Upper lobe of left lung (tissue), 6 donors: ENCODE measurements around the gene COL4A6. TPM values are rescaled to one million over a fixed set of nuclear protein-coding genes. Genes with fewer than 3 reads are reported as not detected.

Experiments
- ATAC-seq, 2 donors: fragments of 200-7000 bp; cut with Tn5 transposase; one replicate each; pipeline ENCODE4 v1.9.1; 2022; ENCODE audit warnings: mild to moderate bottlenecking in 2 of 2, moderate library complexity in 2 of 2; ENCODE audit not compliant: low FRiP score in 2 of 2
- DNase-seq, 2 donors: peaks; one replicate each; pipeline ENCODE4 v3.0.0-alpha.2; 2019 to 2020
- H3K27ac ChIP-seq, 4 donors: fragments of 200-600 bp; sonication (generic); one replicate each; pipeline ENCODE4 v1.5.1; 2016 to 2019
- H3K27me3 ChIP-seq, 4 donors: fragments of 200-600 bp; sonication (generic); one replicate each; pipeline ENCODE4 v1.5.1; 2017 to 2019
- H3K36me3 ChIP-seq, 4 donors: fragments of 200-600 bp; sonication (generic); one replicate each; pipeline ENCODE4 v1.5.1; 2016 to 2019
- H3K4me1 ChIP-seq, 4 donors: fragments of 200-600 bp; sonication (generic); one replicate each; pipeline ENCODE4 v1.5.1; 2018 to 2019
- H3K4me3 ChIP-seq, 4 donors: fragments of 200-600 bp; sonication (generic); one replicate each; pipeline ENCODE4 v1.5.1; 2017 to 2019; ENCODE audit warnings: mild to moderate bottlenecking in 2 of 4, moderate library complexity in 1 of 4
- H3K9me3 ChIP-seq, 4 donors: fragments of 200-600 bp; sonication (generic); one replicate each; pipeline ENCODE4 v1.5.1; 2018 to 2019
- CTCF ChIP-seq, 6 experiments: fragments of 450-650 bp in 4 of 6; fragments of 200-600 bp in 2 of 6; sonication (generic) in 2 of 6; IDR thresholded peaks; one replicate each; pipeline ENCODE4 v1.5.1; 2016 to 2019; ENCODE audit warnings: antibody characterized with exemption in 6 of 6
- EP300 ChIP-seq, 4 donors: sonication (generic); formaldehyde crosslinking; IDR thresholded peaks; one replicate each; pipeline ENCODE4 v1.5.1; 2017; ENCODE audit warnings: antibody characterized with exemption in 4 of 4, control low read depth in 2 of 4
- POLR2A ChIP-seq, 4 donors: fragments of 450-650 bp; IDR thresholded peaks; one replicate each; pipeline ENCODE4 v1.5.1; 2016 to 2017; ENCODE audit warnings: antibody characterized with exemption in 4 of 4, mild to moderate bottlenecking in 2 of 4
- POLR2AphosphoS5 ChIP-seq, 2 donors: sonication (generic); formaldehyde crosslinking; IDR thresholded peaks; one replicate each; pipeline ENCODE4 v1.5.1; 2017; ENCODE audit warnings: antibody characterized with exemption in 2 of 2
- WGBS, 2 donors: methylation state at CpG; one replicate each; pipeline ENCODE4 v1.1.5; 2017 to 2018; 5-methylcytosine and 5-hydroxymethylcytosine counted together
- total RNA-seq, 6 donors: library from RNA; depleted of rRNA in 4 of 6; stranded (reverse); fragments of >200 nt in 4 of 6; gene quantifications; one replicate each; pipeline versions ENCODE4 v1.1.0 to v1.2.1, GENCODE V29; 2016 to 2021
- donor health status: DM: no; HTN: no; CAD: no; lungs with moderate emphysema.
- donor health status: DM: no; HTN: yes; CAD: no; lungs with severe emphysema.

COL4A6 gene
- total RNA-seq, 6 donors from 2014 or later: 0.52 to 3.8 (median 2.2) TPM

GRCh38 chrX:108303682-108304081 is 134.5 kb downstream of the COL4A6 start:
- WGBS, 2 donors: 60 to 68% methylated on average over 1 to 2 of the region's 2 CpGs
- DNase-seq (no peak), ATAC-seq (no peak)
- H3K4me1 ChIP-seq: peaks cover 0 to 12% (median 0%) of the 10 kb centered on the region in 4 donors
- H3K27ac ChIP-seq: no peak overlapping the region
- no peaks in the 10 kb centered on the region for H3K27me3 ChIP-seq
- H3K36me3 ChIP-seq: no peaks in the 10 kb centered on the region
- no peaks in the 10 kb centered on the region for H3K9me3 ChIP-seq
- no peak overlapping the region for H3K4me3 ChIP-seq
- TF ChIP-seq EP300 (IDR thresholded peaks at IDR 0.05) (no peak), POLR2A (IDR thresholded peaks at IDR 0.05) (no peak), CTCF (IDR thresholded peaks at IDR 0.05) (no peak), POLR2AphosphoS5 (IDR thresholded peaks at IDR 0.05) (no peak)

GRCh38 chrX:108299704-108300103 is 138.5 kb downstream of the COL4A6 start:
- WGBS, 2 donors: 79 to 80% methylated on average over 1 of the region's 1 CpG
- Histone ChIP-seq H3K4me3 (no peak overlapping the region), H3K27me3 (no peaks in the 10 kb centered on the region), H3K9me3 (no peaks in the 10 kb centered on the region), H3K4me1 (no peaks in the 10 kb centered on the region), H3K27ac (no peak overlapping the region), H3K36me3 (no peaks in the 10 kb centered on the region)
- TF ChIP-seq EP300 (IDR thresholded peaks at IDR 0.05) (no peak), POLR2AphosphoS5 (IDR thresholded peaks at IDR 0.05) (no peak), POLR2A (IDR thresholded peaks at IDR 0.05) (no peak), CTCF (IDR thresholded peaks at IDR 0.05) (no peak)
- DNase-seq (no peak), ATAC-seq (no peak)

- H3K9me3 ChIP-seq: no peaks in the 10 kb centered on the region
- whole genome bisulfite sequencing, 2 donors: 11 to 13% methylated on average over 2 of the region's 2 CpGs
- H3K4me3 ChIP-seq: no peak overlapping the region
- no peak overlapping the region for H3K27ac ChIP-seq
- ATAC-seq (no peak), DNase-seq (no peak)
- H3K4me1 ChIP-seq: no peaks in the 10 kb centered on the region
- H3K36me3 ChIP-seq: no peaks in the 10 kb centered on the region
- no peak for TF ChIP-seq POLR2AphosphoS5 (IDR thresholded peaks at IDR 0.05)
- no peak for TF ChIP-seq CTCF (IDR thresholded peaks at IDR 0.05)
- TF ChIP-seq POLR2A (IDR thresholded peaks at IDR 0.05): no peak
- no peak for TF ChIP-seq EP300 (IDR thresholded peaks at IDR 0.05)
- H3K27me3 ChIP-seq: no peaks in the 10 kb centered on the region
Observed at GRCh38 chrX:108299101-108299591, 139.1 kb downstream of the COL4A6 start.

GRCh38 chrX:108298165-108298602 is 140.0 kb downstream of the COL4A6 start:
- ATAC-seq (peak in 1 of 2 donors; percentile 68), DNase-seq (peak in 1 of 2 donors; percentile 50)
- Histone ChIP-seq H3K4me3 (no peak overlapping the region), H3K27me3 (no peaks in the 10 kb centered on the region), H3K4me1 (no peaks in the 10 kb centered on the region), H3K9me3 (no peaks in the 10 kb centered on the region), H3K27ac (no peak overlapping the region), H3K36me3 (no peaks in the 10 kb centered on the region)
- WGBS, 2 donors: 81 to 85% methylated on average over 3 to 18 of the region's 18 CpGs
- TF ChIP-seq CTCF (IDR thresholded peaks at IDR 0.05): no peak
- TF ChIP-seq POLR2AphosphoS5 (IDR thresholded peaks at IDR 0.05): no peak
- no peak for TF ChIP-seq POLR2A (IDR thresholded peaks at IDR 0.05)
- TF ChIP-seq EP300 (IDR thresholded peaks at IDR 0.05): no peak

- Histone ChIP-seq H3K4me3 (no peak overlapping the region), H3K36me3 (no peaks in the 10 kb centered on the region), H3K27ac (no peak overlapping the region), H3K27me3 (no peaks in the 10 kb centered on the region), H3K9me3 (peaks cover 0 to 4% (median 0%) of the 10 kb centered on the region in 4 donors), H3K4me1 (no peaks in the 10 kb centered on the region)
- DNase-seq: no peak
- no peak for TF ChIP-seq EP300 (IDR thresholded peaks at IDR 0.05)
- no peak for TF ChIP-seq POLR2AphosphoS5 (IDR thresholded peaks at IDR 0.05)
- TF ChIP-seq CTCF (IDR thresholded peaks at IDR 0.05): no peak
- no peak for TF ChIP-seq POLR2A (IDR thresholded peaks at IDR 0.05)
- ATAC-seq: no peak
Observed at GRCh38 chrX:108297290-108297689, 140.9 kb downstream of the COL4A6 start.
